Left ventricle myocardium superior (tissue), 1 donor: ENCODE measurements around the gene CR1. TPM values are rescaled to one million over a fixed set of nuclear protein-coding genes. Genes with fewer than 3 reads are reported as not detected.
"Not testable (repeated sequence)": the region's sequence is repeated elsewhere in the genome, so short reads cannot be mapped to it uniquely, and the experiment has no call there.

Source experiments
- ATAC-seq: fragments of 200-7000 bp; cut with Tn5 transposase; one replicate; pipeline ENCODE4 v1.9.1; 2020; ENCODE audit warnings: mild to moderate bottlenecking, moderate library complexity
- DNase-seq: peaks from one replicate; pipeline ENCODE4 v3.0.0-alpha.2; 2020
- intact Hi-C: fragments of 100-400 bp; cut with micrococcal nuclease; formaldehyde crosslinking; loops from one replicate; pipeline ENCODE4 v1.11.0; 2022
- total RNA-seq: library from RNA; stranded (reverse); fragmentation: NEBNext Ultra II Directional; extraction: Animal tissue kit (Norgen Biotek cat#: 25700); gene quantifications from one replicate; pipeline ENCODE4 v1.2.1, GENCODE V29; 2021
- donor health status: DM: no; HTN: yes; CAD: no; lungs with severe emphysema.

CR1 gene
- total RNA-seq, 1 donor from 2014 or later, result 2.2 TPM

DNA sequence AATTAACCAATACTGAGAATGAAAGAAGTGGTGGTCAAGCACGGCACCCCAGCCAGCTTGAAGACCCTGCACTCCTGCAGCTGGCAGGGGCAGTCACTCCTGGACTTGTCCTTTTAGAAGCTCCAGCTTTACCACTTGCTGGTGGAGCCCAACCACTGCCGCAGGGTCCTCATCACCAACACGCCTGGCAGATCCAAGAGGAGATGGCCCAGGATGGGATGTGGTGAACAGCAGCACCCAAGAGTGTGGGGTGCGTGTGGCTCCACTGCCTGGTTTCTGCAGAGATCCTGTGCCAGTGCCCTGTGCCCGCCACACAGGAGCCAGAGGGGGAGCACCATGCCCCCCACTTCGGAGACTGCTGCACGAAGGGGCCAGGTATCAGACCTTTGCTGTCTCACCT, 162.5 kb downstream of the CR1 start:
- ATAC-seq, result no peak
- no peak for DNase-seq
- intact Hi-C loops, result no loop called here

DNA sequence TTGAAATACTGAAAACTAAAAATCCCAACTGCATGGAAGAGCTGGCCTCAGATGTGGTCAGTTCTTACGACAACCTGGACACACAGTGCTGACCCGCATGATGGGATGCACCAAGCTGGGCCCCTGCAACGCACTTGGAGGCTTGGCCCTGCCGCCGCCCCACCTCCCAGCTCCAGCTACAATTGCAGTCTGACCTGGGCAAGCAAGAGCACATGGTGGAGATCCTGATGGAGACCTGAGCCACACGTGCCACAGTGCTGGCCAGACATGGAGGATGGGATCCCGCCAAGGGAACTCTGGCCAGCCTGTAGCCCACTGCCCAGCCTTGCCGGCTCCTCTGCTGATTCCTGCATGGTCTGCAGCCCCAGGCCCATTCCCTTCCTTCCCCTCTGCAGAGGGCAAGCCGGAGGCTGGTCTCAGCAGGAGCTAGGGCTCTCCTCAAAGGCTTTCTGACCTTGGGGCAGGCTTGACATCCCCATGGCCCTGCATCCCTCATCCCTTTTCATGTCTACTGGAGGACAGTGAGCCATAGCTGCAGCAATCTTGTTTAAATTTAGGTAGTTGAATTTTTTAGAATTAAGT, 163.0 kb downstream of the CR1 start:
- no peak for DNase-seq
- intact Hi-C loops, result no loop called here
- no peak for ATAC-seq

DNA sequence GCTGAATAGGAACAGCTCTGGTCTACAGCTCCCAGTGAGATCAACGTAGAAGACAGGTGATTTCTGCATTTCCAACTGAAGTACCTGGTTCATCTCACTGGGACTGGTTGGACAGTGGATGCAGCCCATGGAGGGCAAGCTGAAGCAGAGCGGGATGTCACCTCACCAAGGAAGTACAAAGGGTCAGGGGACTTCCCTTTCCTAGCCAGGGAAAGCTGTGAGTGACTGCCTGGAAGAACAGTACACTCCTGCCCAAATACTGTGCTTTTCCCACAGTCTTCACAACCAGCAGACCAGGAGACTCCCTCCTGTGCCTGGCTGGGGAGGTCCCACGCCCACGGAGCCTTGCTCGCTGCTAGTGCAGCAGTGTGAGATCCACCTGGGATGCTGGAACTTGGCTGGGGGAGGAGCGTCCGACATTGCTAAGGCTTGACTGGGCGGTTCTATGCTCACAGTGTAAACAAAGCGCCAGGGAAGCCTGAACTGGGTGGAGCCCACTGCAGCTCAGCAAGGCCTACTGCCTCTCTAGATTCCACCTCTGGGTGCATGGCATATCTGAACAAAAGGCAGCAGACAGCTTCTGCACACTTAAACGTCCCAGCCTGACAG, 163.7 kb downstream of the CR1 start:
- ATAC-seq, result no peak
- intact Hi-C loops, result no loop called here
- DNase-seq, result no peak

DNA sequence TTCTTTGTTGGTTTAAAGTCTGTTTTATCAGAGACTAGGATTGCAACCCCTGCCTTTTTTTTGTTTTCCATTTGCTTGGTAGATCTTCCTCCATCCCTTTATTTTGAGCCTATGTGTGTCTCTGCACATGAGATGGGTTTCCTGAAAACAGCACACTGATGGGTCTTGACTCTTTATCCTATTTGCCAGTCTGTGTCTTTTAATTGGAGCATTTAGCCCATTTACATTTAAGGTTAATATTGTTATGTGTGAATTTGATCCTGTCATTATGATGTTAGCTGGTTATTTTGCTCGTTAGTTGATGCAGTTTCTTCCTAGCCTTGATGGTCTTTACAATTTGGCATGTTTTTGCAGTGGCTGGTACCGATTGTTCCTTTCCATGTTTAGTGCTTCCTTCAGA, 165.5 kb downstream of the CR1 start:
- ATAC-seq, DNase-seq, intact Hi-C loops: not testable (repeated sequence)

DNA sequence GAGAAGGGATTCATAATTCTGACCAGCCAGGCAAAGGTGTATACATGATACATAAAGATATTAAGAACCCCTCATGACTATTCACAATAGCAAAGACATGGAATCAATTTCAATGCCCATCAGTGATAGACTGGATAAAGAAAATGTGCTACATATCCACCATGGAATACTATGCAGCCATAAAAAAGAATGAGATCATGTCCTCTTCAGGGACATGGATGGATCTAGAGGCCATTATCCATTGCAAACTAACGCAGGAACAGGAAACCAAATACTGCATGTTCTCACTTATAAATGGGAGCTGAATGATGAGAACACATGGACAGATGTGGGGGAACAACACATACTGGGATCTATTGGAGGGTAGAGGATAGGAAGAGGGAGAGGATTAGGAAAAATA, 170.4 kb downstream of the CR1 start:
- intact Hi-C loops, result no loop called here
- DNase-seq, result no peak
- no peak for ATAC-seq

DNA sequence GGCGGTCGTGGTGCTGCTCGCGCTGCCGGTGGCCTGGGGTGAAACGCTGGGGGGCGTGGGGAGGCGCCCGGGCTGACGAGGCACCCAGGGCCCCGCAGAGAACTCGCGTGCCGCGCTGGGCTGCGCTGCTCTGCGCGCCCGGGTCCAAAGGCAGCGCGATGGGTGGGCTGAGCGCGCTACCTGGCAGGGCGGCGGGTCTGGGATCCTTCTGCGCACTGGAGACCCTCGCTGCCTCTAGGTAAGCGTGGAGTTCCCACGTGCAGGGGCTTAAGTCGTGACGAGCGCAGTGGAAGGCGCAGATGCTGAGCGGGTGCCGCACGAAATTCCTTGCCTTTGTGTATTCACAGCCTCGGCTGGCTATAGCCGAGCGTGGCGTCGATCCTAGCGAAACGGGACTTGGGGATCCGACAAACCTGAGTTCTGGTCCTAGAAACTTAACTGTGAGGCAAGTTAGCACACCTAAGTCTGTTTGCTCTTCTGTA, 173.6 kb downstream of the CR1 start:
- no peak for ATAC-seq
- DNase-seq, result no peak
- intact Hi-C loops, result no loop called here

DNA sequence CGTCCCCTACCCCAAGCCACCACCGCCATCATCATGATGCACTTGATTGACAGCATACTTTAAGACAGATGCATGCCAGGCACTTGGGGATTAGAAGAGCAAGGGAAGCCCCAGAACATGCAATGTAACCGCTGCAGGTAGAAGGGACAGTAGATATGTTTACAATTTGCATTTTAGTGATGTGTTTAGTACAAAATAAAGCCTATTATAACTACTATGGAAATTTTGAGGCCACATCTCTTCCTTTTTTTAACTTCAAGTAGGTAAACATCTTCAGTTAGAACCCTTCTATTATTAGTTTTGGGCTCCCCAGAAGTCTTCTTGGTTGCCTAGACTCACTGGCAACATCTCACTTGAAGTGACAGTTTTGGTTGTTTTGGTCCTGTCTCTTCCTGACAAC, 174.2 kb downstream of the CR1 start:
- DNase-seq, result no peak
- intact Hi-C loops, result no loop called here
- no peak for ATAC-seq

DNA sequence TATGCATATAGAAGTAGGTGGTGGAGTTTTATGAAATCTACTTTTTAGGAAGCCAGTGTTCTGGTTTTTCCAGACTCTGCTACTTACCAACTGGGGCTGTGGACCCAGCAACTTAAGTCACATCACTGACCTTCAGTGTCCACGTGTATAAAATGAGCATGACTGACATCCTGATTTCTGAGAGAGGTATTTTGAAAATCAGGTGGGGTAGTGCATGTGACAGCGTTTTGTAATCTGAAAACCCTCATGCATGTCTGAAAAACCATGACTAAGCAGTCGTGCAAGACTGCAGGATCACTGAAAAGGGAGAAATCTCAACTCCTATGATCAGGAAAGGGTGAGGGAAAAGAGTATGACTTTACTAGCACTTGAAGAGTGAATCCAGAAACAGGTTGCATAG, 175.0 kb downstream of the CR1 start:
- intact Hi-C loops, result no loop called here
- DNase-seq, result no peak
- no peak for ATAC-seq

DNA sequence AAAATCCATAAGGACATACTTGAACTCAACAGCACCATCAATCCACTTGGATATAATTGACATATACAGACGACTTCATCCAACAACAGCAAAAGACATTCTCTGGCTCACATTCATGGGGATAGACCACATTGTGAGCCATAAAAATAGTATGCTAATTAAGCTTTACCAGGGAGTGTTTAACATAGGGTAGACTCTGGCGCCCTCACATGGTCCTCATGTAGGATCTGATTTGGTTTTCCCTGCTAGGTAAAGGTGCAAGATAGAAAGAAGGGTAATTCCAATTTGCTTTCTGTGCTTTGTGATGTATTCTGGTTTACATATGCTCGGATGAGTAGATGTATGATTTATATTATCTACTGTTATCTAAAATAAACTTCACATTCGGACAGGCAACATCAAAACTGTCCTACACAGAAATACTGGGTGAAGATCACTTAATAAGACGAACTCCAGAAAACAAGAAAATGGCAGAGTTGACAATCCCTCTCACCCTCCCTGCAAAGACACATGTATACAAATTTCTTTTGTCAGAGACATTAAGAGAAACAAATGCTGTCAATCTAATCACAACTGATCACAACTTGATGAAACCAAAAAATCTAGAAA, 176.7 kb downstream of the CR1 start:
- no peak for DNase-seq

DNA sequence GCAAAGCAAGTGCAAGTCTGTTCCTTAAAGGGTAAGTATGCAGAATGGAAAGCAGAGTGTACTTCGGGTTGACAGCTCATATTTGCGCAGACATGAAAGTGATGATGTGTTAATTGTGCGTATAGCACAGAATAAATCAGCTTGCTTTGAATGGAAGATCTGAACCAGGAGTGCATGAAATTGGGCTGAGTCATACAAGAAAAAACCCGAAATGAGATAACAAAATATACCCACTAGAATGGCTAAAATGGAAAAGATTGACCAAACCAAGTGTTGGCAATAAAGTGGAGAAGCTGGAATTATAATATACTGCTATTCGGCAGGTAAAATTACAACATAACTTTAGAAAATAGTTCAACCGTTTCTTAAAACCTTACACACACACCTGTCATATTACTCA, 177.4 kb downstream of the CR1 start:
- intact Hi-C loops, result no loop called here
- DNase-seq (no peak), ATAC-seq (no peak)

More for the DNA sequence above, 176.7 kb downstream of the CR1 start:
- intact Hi-C loops, result no loop called here
- no peak for ATAC-seq

DNA sequence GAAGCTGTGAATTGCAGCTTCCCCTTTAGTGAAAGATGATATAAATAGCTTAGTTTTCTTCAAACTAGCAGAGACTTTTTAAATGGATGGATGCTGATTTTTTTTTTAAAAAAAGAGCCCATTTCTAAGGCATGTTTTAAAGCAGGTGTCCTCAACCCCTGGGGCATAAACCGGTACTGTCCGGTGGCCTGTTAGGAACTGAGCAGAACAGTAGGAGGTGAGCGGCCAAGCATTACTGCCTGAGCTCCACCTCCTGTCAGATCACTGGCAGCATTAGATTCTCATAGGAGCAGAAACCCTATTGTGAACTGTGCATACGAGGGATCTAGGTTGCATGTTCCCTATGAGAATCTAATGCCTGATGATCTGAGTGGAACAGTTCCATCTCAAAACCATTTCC, 180.2 kb downstream of the CR1 start:
- ATAC-seq (no peak), DNase-seq (no peak)
- intact Hi-C loops, result no loop called here

DNA sequence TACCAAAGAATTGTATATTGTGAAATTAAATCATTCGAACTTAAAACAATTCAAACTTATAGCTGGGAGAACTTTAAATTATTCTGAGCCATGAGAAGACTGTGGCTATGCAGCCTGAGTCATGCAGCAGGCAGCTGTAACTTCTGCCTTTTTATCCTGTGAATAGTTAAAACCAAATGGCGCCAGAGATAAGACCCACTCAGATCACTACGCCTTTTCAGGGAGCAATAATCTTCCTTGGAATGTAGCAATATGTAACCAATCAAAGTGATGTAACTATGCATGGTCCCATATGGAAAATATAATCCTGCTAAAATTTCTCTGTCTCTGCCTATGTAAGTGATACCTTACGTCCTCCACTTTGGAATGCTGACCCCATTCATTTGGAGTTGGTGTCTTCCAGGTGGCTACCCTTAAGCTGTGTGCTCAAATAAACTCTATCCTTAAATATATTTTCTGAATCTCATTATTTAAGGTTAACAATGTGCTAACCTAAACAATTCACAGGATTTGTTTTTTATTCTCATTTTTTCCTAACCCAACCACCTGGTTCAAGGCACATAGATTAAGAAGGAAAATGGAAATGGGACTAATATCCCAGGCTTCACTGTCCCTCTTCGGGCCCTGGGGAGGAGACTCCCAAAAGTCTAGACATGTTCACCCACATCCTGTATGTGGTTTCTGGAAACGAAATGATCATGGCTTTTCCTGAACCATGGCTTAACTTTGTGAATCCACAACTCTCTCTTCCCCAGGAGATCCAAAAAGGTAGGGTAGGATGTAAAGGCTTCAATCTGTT, 184.8 kb downstream of the CR1 start:
- ATAC-seq, DNase-seq, intact Hi-C loops: not testable (repeated sequence)

DNA sequence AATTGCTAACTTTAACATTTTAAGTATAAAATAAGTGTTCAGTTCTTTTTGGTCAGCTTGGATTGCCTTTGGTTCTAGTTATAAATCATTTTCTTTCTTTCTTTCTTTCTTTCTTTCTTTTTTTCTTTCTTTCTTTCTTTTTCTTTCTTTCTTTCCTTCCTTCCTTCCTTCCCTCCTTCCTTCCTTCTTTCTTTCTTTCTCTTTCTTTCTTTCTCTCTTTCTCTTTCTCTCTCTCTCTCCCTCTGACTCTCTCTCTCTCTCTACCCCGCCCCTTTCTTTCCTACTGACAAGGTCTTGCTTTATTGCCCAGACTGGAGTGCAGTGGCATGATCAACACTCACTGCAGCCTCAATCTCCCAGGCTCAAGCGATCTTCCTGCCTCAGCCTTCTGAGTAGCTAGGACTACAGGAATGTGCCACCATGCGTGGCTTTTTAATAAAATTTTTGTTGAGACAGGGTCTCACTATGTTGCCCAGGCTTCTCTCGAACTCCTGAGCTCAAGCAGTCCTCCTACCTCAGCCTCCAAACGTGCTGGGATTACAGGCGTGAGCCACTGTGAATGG, 187.0 kb downstream of the CR1 start:
- DNase-seq, intact Hi-C loops, ATAC-seq: not testable (repeated sequence)

DNA sequence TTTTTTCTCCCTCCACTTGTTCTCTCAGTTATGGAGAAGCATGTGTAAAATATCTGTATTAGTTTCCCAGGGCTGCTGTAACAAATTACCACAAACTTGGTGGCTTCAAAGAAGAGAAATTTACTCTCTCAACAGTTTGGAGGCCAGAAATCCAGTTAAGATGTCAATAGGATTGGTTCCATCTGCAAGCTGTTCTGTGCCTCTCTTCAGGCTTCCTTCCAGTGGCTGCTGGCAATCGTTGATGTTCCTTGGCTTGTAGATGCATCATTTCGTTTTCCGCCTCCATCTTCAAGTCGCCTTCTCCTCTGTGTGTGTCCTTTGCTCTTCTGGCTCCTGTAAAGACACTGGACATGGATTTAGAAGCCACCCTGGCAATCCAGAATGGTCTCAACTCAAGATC, 194.6 kb downstream of the CR1 start:
- DNase-seq, ATAC-seq, intact Hi-C loops: not testable (repeated sequence)

DNA sequence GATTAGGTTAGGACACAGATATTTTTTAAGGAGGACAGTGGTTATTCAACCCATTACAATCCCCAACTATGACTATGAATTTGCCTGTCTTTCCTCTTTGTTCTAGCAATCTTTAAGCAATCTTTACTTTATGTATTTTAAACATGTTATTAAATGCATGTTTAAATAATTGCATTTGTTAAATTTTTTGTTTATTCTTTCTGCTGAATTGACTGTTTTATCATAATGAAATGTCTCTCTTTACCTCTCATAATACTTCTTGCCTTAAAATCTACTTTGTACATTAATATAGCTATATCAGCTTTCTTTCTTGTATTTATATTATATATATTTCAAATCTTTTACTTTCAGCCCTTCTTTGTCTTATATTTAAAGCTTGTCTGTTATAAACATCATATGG, 195.1 kb downstream of the CR1 start:
- intact Hi-C loops, result no loop called here
- ATAC-seq, result no peak
- DNase-seq, result no peak

Other genes with a start within 250 kb of the CR1 start
- 72.7 TPM for gene CD55, start 174.5 kb upstream of the CR1 start, total RNA-seq
- not detected for gene CR2, start 41.8 kb upstream of the CR1 start, total RNA-seq
- gene CR1L, start 149.0 kb downstream of the CR1 start, total RNA-seq, result not detected